AG04450 (cell line): ENCODE measurements around the gene CPNE5. TPM values are rescaled to one million over a fixed set of nuclear protein-coding genes. Genes with fewer than 3 reads are reported as not detected.

Experiments used
- CTCF ChIA-PET: fragments of 300-600, 350-600 bp; formaldehyde crosslinking; extraction: SDS; loops from one replicate; lab custom pipeline; 2022; ENCODE audit warnings: antibody characterized with exemption, inconsistent platforms; lab: Charles Lee
- POLR2A ChIA-PET: fragments of 350-600 bp; formaldehyde crosslinking; extraction: SDS; loops from one replicate; lab custom pipeline; 2021; ENCODE audit warnings: antibody characterized with exemption, inconsistent platforms; lab: Yijun Ruan, JAX
- DNase-seq: peaks from one replicate; pipeline ENCODE4 v3.0.0-alpha.2; 2011; ENCODE audit warnings: low read depth, low spot score
- H3K27ac ChIP-seq: one replicate; pipeline ENCODE4 v1.5.1; 2012; ENCODE audit warnings: low read depth, low read length, control low read depth
- H3K27me3 ChIP-seq: one replicate; pipeline ENCODE4 v1.6.0; 2012; ENCODE audit warnings: low read length; ENCODE audit not compliant: control insufficient read depth, insufficient read depth
- H3K4me3 ChIP-seq: 2 replicates; pipeline ENCODE4 v1.5.1; 2011; ENCODE audit warnings: mild to moderate bottlenecking, low read depth, low read length, control low read depth
- H3K9me3 ChIP-seq: 2 replicates; pipeline ENCODE4 v1.5.1; 2012; ENCODE audit warnings: low read length; ENCODE audit not compliant: control insufficient read depth, insufficient read depth
- polyA plus RNA-seq: library from polyadenylated mRNA; depleted of rRNA; stranded (reverse); fragments of >200 nt; gene quantifications from 2 replicates; pipeline ENCODE4 v1.2.3, GENCODE V29; 2011
- TF ChIP-seq, protein P1 (sequence below): IDR thresholded peaks from 2 replicates; pipeline ENCODE4 v1.5.1; 2011; ENCODE audit warnings: low read depth, low read length, control low read depth, inconsistent platforms

Gene CPNE5
- polyA plus RNA-seq, 1 experiment = 0.10 TPM

DNA sequence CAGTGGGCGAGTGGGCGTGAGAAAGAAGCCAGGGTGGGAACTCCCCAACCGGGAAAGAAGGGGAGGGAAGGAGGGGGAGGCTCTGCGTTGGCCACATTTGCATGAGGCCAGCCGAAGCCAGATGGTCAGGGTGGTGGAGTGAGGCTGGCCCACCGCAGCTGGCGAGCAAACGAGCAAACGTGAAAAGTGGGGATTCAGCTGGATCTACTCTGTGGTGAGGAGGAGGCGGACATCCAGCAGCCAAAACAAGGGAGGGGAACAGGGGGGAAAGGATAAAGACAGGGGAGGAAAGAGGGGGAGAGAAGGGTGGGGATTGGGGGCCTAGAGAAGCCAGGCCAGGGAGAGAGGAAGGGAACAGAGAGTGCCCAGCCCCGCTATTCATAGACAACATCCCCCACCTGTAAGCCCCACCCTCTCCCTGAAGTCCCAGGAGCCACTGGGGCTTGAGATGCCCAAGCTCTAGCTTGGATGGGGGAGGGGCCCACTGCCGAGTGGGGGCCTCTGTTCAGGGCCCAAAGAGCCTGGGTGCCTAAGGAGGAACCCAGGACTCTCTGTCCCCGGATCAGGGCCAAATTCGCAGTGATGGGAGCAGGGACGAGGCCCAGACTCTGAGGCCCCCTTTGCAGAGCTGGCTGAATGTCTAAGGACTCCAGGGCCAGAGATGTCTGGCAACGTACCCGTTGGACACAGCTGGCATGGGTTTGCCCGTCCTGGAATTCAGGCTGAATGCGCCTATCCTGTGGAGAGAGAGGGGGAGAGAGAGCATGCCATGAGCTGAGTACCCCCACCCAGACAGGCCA lies 45.1 kb downstream of the CPNE5 start:
- DNase-seq = no peak
- ChIA-PET CTCF (interaction anchor here (1.2 to 1.6 kb wide), 2 partner anchors 10 to 35 kb away, joined by 3 to 5 read pairs; no protein-coding TSS in a partner anchor), POLR2A (no interaction called here)
- no peak overlapping the region for H3K27ac ChIP-seq
- H3K27me3 ChIP-seq = peaks cover 53% of the 10 kb centered on the region
- H3K9me3 ChIP-seq = no peaks in the 10 kb centered on the region; the same call in 1 of the 2 replicates
- TF ChIP-seq, protein P1, sequence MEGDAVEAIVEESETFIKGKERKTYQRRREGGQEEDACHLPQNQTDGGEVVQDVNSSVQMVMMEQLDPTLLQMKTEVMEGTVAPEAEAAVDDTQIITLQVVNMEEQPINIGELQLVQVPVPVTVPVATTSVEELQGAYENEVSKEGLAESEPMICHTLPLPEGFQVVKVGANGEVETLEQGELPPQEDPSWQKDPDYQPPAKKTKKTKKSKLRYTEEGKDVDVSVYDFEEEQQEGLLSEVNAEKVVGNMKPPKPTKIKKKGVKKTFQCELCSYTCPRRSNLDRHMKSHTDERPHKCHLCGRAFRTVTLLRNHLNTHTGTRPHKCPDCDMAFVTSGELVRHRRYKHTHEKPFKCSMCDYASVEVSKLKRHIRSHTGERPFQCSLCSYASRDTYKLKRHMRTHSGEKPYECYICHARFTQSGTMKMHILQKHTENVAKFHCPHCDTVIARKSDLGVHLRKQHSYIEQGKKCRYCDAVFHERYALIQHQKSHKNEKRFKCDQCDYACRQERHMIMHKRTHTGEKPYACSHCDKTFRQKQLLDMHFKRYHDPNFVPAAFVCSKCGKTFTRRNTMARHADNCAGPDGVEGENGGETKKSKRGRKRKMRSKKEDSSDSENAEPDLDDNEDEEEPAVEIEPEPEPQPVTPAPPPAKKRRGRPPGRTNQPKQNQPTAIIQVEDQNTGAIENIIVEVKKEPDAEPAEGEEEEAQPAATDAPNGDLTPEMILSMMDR = no peak
- H3K4me3 ChIP-seq = no peak overlapping the region

- ChIA-PET POLR2A (no interaction called here), CTCF (interaction anchor here (1.2 to 1.6 kb wide), 2 partner anchors 10 to 34 kb away, joined by 3 to 5 read pairs; no protein-coding TSS in a partner anchor)
- TF ChIP-seq, protein P1 = no peak
- H3K9me3 ChIP-seq = no peaks in the 10 kb centered on the region; the same call in 1 of the 2 replicates
- peaks cover 52% of the 10 kb centered on the region for H3K27me3 ChIP-seq
- no peak overlapping the region for H3K4me3 ChIP-seq
- DNase-seq = no peak
- H3K27ac ChIP-seq = no peak overlapping the region
These were observed 45.8 kb downstream of the CPNE5 start for GRCh38 chr6:36793296-36793912.

GRCh38 chr6:36791521-36792135 lies 47.6 kb downstream of the CPNE5 start:
- POLR2A ChIA-PET = interaction anchor here (0.7 kb wide), 1 partner anchor 9 kb away, joined by 5 read pairs; no protein-coding TSS in a partner anchor
- H3K4me3 ChIP-seq = no peak overlapping the region
- CTCF ChIA-PET = interaction anchor here (1.3 kb wide), 1 partner anchor 9 kb away, joined by 5 read pairs; no protein-coding TSS in a partner anchor
- H3K9me3 ChIP-seq = no peaks in the 10 kb centered on the region; the same call in 1 of the 2 replicates
- no peak for DNase-seq
- no peak overlapping the region for H3K27ac ChIP-seq
- H3K27me3 ChIP-seq = peaks cover 50% of the 10 kb centered on the region
- TF ChIP-seq, protein P1 = no peak

- TF ChIP-seq, protein P1 = no peak
- ChIA-PET CTCF (interaction anchor here (1.3 kb wide), 1 partner anchor 8 kb away, joined by 5 read pairs; no protein-coding TSS in a partner anchor), POLR2A (no interaction called here)
- Histone ChIP-seq H3K9me3 (no peaks in the 10 kb centered on the region; the same call in 1 of the 2 replicates), H3K4me3 (no peak overlapping the region), H3K27ac (no peak overlapping the region), H3K27me3 (peaks cover 50% of the 10 kb centered on the region)
- no peak for DNase-seq
These were observed 48.2 kb downstream of the CPNE5 start for GRCh38 chr6:36791085-36791484.
